ENCODE data around the gene R3HCC1L.

DNA sequence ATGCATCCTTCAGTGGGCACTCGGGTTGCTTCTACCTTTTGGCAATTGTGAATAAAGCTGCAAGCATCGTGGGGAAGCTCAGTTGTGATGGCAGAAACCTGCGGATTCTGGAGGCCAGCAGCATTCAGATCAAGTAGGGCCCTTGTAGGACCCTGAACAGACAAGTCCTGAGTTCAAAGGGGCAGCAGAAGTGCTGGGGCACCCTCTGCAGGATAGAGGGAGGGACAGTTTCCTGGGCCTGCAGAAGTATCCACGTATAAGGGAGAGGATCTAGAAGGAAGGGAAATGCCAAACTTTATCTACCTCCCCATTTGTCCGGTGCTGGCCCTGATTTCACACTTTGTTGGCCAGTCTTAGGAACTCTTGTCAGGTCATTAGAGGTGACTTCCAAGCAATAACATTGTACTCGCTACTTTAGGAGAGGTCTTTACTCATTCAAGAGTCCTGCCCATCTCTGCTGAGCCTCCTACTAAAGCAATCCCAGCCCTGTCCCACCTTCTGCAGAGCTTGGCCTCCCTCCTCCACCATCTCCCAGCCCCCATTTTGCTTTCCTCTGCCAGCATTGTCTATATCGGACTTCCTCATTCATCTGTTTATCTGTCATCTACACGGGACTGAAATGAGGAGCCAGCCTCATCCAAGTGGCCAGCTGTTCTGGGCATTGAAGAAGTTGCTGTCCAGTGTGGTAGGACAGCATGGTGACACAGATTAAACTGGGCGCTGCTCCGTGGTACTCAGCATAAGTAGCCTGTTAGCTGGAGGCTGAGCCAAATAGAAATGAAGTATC, 26.6 kb upstream of the R3HCC1L start:
- TF ChIP-seq, protein P1, sequence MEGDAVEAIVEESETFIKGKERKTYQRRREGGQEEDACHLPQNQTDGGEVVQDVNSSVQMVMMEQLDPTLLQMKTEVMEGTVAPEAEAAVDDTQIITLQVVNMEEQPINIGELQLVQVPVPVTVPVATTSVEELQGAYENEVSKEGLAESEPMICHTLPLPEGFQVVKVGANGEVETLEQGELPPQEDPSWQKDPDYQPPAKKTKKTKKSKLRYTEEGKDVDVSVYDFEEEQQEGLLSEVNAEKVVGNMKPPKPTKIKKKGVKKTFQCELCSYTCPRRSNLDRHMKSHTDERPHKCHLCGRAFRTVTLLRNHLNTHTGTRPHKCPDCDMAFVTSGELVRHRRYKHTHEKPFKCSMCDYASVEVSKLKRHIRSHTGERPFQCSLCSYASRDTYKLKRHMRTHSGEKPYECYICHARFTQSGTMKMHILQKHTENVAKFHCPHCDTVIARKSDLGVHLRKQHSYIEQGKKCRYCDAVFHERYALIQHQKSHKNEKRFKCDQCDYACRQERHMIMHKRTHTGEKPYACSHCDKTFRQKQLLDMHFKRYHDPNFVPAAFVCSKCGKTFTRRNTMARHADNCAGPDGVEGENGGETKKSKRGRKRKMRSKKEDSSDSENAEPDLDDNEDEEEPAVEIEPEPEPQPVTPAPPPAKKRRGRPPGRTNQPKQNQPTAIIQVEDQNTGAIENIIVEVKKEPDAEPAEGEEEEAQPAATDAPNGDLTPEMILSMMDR (IDR thresholded peaks at IDR 0.05): no peak
- no peak for TF ChIP-seq POLR2A (IDR thresholded peaks at IDR 0.05)

All from thyroid gland (tissue), 4 donors.